ENCODE data around the gene NMNAT3.
"Not testable (repeated sequence)": the region's sequence is repeated elsewhere in the genome, so short reads cannot be mapped to it uniquely, and the experiment has no call there.

The NMNAT3 gene

GRCh38 chr3:139636511-139636910 lies 41.3 kb downstream of the NMNAT3 start:
- DNase-seq (ENCODE audit: low read depth) = no peak

GRCh38 chr3:139634111-139634635 lies 43.6 kb downstream of the NMNAT3 start:
- no peak for DNase-seq (ENCODE audit: low read depth)

- no peak for DNase-seq (ENCODE audit: low read depth)
These were observed 44.3 kb downstream of the NMNAT3 start for GRCh38 chr3:139633511-139633910.

- no peak for DNase-seq (ENCODE audit: low read depth)
These were observed 47.2 kb downstream of the NMNAT3 start for GRCh38 chr3:139630542-139630941.

- DNase-seq (ENCODE audit: low read depth) = no peak
These were observed 48.7 kb downstream of the NMNAT3 start for GRCh38 chr3:139629033-139629432.

GRCh38 chr3:139627759-139628158 lies 50.0 kb downstream of the NMNAT3 start:
- no peak for DNase-seq (ENCODE audit: low read depth)

- DNase-seq (ENCODE audit: low read depth) = no peak
These were observed 57.3 kb downstream of the NMNAT3 start for GRCh38 chr3:139620438-139620837.

GRCh38 chr3:139619484-139619883 lies 58.3 kb downstream of the NMNAT3 start:
- no peak for DNase-seq (ENCODE audit: low read depth)

- no peak for DNase-seq (ENCODE audit: low read depth)
These were observed 60.0 kb downstream of the NMNAT3 start for GRCh38 chr3:139617672-139618268.

GRCh38 chr3:139611528-139611927 lies 66.2 kb downstream of the NMNAT3 start:
- no peak for DNase-seq (ENCODE audit: low read depth)

GRCh38 chr3:139610886-139611285 lies 66.9 kb downstream of the NMNAT3 start:
- DNase-seq (ENCODE audit: low read depth) = no peak

- no peak for DNase-seq (ENCODE audit: low read depth)
These were observed 68.8 kb downstream of the NMNAT3 start for GRCh38 chr3:139608924-139609323.

- no peak for DNase-seq (ENCODE audit: low read depth)
These were observed 69.7 kb downstream of the NMNAT3 start for GRCh38 chr3:139608108-139608380.

GRCh38 chr3:139607257-139608107 lies 70.3 kb downstream of the NMNAT3 start:
- DNase-seq (ENCODE audit: low read depth) = no peak

- no peak for DNase-seq (ENCODE audit: low read depth)
These were observed 75.8 kb downstream of the NMNAT3 start for GRCh38 chr3:139602003-139602402.

- no peak for DNase-seq (ENCODE audit: low read depth)
These were observed 76.4 kb downstream of the NMNAT3 start for GRCh38 chr3:139601191-139601961.

- no peak for DNase-seq (ENCODE audit: low read depth)
These were observed 79.8 kb downstream of the NMNAT3 start for GRCh38 chr3:139597947-139598346.

- DNase-seq (ENCODE audit: low read depth) = not testable (repeated sequence)
These were observed 86.6 kb downstream of the NMNAT3 start for GRCh38 chr3:139591186-139591585.

GRCh38 chr3:139588450-139588849 lies 89.3 kb downstream of the NMNAT3 start:
- no peak for DNase-seq (ENCODE audit: low read depth)

- no peak for DNase-seq (ENCODE audit: low read depth)
These were observed 90.0 kb downstream of the NMNAT3 start for GRCh38 chr3:139587797-139588196.

- DNase-seq (ENCODE audit: low read depth) = no peak
These were observed 91.3 kb downstream of the NMNAT3 start for GRCh38 chr3:139586420-139587017.

GRCh38 chr3:139585820-139586219 lies 92.0 kb downstream of the NMNAT3 start:
- no peak for DNase-seq (ENCODE audit: low read depth)
